DND-41 (cell line): ENCODE measurements around the gene NEXN.

Experiments
- CTCF ChIP-seq: IDR thresholded peaks from 2 replicates; pipeline ENCODE4 v1.5.1; 2012; ENCODE audit warnings: borderline replicate concordance, low read length, moderate library complexity, mild to moderate bottlenecking; ENCODE audit not compliant: poor library complexity, severe bottlenecking; ENCODE audit errors: extremely low read depth
- EZH2 ChIP-seq: IDR thresholded peaks from 3 replicates; pipeline ENCODE4 v1.6.1; 2012; ENCODE audit warnings: borderline replicate concordance, low read depth, mild to moderate bottlenecking, moderate library complexity, low read length, inconsistent platforms; ENCODE audit not compliant: severe bottlenecking

- TF ChIP-seq CTCF (no peak), EZH2 (no peak)
Measured at GRCh38 chr1:77906624-77907023, 18.2 kb downstream of the NEXN start.
